T follicular helper cell (primary cell): ENCODE data around the gene RXRG.

Experiments used
- DNase-seq: peaks from one replicate; pipeline ENCODE4 v3.0.0-alpha.2; 2020; ENCODE audit warnings: low read depth

Gene RXRG

DNA sequence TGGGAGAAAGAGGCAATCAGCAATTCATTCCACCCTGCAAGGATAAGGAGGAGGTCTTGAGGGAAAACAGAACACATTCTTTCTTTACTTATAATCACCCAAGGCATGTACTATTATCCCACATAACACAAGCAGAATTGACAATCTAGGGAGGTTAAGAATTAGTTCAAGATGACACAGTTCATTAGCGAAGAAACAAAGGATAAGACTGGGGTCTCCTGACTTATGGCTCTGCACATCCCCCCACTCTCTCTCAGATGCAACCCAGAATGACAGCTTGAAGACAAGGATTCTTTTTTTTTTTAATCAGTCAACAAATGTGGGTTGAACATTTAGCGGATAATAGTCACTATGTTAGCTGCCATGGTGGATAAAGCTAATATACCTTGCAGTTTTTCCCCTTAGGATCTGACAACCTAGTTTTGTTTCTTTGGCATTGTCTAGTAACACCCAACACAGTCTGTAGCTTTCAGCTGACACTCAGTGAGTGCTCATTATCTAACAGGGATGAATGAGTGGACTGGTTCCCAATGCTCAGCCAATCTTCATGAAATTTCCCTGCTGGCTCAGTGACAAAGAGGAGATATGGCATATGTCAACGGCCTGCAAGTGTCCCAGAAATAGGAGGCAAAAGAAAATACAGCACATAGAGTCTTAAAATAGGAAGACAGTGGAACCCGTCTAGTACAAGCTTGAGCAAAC, 35.1 kb downstream of the RXRG start:
- no peak for DNase-seq

DNA sequence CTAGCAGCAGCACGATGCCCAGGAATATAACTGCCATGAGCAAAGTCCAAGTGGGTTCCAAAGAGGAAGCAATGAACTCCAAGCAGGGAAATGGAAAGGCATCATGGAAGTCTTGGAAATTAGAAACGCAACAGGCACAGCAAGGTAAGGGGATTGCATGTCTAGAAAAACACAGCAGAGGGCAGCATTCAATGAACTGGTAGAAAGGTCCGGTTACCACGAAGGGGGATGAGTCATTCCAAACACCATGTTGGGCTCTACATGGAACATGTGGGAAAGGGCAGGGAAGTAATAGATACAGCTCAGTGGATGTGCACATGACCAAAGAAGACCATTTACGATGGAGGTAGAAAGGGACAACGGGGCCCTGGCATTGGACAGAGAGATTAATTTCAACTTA, 36.4 kb downstream of the RXRG start:
- no peak for DNase-seq

DNA sequence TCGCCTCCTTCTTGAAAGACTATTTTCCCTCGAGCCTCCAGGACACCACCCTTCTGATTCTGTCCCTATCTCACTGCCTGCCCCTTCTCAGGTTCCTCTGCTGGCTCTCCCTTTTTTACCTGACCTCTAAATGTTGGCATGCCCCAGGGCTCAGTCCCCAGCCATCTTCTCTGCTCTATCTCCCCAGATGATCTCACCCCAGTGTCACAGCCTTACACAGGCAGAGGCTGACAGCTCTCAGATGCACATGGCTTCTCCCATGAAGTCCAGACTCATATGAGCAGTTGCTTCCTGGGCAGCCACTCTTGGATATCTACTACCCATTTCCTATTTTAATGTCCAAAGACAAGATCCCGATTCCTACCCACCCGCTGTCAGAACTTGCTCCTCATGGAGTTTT, 37.5 kb downstream of the RXRG start:
- no peak for DNase-seq

DNA sequence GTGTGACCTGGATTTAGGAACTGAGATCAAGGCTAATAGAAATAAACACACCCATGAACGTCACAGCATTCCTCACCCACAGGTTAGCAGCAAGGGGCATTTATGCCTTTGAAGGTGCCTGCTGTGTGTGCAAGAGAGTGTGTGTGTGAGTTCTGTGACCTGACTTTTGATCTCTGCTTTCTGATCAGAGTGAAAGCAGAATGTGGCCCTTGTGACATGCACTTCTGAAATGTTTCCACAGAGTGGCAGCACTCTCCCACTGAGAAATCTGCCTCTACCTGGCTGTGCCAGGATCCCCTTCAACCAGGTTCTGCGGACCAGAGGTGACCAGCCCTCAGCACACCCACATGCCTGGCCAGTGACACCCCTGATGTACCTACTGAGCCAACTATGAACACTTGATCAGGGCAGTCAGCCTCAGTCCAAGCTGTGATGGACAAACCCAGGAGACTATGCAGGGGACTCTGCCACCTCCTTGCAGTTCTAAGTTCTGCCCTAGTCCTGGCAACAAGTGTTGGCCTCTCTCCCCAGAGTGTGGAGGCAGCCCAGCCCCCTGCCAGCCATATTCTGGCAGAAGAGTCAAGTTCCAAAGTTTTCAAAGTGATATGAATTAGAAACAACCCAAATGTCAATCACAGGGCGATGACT, 41.0 kb downstream of the RXRG start:
- peak; percentile 10 for DNase-seq

DNA sequence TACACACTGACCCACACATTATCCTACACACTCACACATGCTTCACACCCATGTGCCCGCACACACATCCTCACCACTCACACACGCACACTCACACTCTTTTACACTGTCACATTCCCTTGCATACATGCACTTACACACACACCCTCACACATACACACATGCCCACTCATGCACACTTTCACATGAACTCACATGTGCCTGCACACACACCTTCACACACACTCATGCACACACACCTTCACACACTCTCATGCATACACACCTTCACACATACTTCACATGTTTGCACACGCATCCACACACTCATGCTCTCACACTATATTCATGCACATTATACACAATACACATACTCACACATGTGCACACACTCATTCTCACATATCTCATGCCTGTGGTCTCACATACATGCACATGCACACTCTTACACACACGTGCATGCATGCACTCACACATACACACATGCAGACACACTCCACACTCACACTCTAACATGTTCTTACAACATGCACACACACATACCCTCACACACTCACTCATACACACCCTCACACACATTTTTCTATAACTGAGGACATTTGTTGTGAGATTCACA, 42.3 kb downstream of the RXRG start:
- DNase-seq = no peak

DNA sequence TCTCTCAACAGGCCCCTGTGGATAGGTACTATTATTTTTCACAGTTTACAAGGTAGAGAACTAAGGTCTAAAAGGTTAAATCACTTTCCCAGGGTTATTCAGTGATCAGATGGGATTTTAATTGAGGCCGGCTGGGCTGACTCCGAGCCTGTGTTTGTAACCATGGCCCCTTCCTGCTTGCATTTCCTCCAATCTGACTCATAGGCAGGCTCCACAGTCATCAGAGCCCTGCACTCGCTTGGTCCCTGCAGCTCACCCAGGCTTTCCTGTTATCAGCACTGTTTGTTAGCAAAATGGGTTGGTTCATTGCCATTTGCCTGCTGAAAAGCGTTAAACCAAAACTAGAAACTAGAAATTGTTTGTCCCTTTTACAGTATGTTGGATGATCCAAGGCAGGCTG, 47.0 kb downstream of the RXRG start:
- DNase-seq = no peak

DNA sequence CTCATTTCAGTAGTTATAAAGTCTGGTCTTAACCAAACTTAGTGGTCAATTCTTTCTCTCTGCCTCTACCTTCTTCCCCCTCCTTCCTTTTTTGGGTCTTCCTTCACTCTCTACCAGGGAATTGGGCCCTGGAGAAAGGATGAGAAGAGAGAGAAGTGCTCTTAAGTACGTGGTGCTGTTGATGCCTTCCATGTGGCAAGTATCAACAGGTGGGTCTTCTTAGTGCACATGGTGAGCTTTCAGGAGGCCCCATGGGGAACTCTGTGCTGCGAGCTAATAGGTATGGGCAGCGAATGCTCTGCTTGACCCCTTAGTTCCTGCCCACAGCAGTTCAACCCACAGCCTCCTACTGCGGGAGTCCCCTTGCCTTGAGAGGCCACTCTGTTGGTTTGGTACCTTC, 49.0 kb downstream of the RXRG start:
- no peak for DNase-seq

DNA sequence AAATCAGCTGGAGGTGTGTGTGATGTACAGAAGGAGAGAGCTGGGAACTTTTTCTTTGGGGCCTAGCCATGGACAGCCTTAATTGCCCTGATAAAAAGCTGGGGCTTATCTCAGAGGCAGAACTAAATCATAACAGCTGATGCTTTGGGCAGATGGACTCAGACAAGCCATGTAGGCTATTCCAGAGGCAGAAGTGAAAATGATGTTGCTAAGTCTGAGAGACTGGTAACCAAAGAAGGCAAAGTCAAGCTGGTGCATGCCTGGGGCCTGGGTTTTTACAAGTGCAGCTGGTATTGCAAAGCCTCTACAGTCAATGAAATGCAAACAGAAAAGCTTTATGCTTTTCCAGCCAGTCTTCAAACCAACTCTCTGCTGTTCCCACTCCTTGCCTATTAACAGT, 49.4 kb downstream of the RXRG start:
- no peak for DNase-seq

DNA sequence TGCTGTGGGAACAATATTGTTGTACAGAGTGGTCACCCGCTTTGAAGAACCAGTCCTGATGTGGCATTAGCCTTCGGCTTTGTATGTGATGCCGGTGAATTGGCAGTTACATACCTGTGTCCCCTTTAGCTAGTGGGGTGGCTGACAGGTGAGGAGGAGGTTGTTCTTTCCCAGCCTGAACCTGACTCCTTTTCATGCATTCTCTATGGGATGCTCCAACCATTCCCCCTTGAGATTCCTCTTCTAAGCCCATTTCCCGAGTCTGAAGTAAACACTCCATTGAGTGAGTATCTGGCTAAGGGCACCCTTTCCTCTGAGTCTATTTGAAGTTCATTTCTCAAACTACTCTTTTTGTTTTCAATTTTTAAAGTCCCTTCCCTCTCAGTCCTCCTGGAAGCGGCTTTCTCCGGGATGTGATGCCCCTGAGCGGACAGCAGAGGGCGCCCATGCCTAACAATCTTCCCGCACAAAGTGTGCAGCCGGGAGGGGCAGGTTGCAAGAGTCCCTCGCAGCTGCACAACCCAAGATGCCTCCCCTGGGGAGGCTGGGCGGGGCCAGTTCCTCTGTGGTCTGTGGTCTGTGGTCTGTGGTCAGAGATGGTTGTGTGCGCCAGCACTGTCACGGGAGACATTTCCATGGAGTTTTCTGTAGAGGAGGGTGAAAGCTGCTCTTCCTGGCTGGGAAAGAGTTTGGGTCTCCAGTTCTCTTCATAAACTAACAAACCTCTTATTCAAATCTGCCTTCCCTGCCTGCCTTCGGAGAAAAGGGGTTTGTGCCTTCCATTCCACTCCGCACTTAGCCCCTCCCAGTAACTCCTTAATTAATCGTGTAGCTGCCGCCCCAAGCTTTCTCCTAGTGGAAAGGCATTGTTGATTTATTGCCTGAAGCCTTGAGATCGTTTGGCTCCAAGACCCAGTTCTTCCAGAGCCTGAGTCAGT, 52.0 kb downstream of the RXRG start:
- DNase-seq = peak; percentile 84

DNA sequence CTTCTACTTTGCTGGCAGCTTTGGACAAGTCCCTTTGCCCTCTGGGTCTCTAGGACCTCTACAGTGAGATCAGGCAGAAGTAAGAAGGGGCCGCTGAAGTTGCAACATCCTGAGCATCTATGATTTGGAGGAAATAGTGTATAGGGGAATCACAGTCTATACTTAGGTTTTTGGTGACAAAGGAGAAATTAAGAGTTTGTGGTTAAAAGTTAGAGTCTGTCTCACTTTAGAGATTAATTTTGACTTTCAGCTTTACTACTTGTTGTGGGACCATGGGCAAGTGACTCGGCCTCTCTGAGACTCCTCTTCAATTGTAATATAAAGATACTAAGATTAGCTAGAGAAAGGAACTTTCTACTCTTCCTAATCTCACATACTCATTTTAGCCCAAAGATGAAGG, 55.3 kb downstream of the RXRG start:
- DNase-seq = no peak

DNA sequence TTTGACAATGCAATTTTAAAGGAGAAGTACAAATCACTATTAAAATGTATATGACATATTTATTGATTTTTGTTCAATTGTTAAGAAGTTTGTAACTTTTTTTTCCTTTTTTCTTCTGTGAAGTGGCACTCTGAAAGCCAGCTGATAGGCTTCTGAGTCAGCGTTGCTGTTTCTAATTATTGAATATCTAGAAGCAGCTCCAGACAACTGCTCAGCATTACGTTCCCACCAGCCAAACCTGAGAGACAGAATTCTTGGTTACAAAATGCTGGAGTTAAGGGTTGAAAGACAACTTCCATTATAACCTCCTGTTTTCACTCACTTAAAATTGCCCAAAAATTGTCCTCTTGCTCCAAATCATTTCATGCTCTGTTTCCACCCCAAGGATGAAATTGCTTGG, 57.0 kb downstream of the RXRG start:
- DNase-seq = no peak

DNA sequence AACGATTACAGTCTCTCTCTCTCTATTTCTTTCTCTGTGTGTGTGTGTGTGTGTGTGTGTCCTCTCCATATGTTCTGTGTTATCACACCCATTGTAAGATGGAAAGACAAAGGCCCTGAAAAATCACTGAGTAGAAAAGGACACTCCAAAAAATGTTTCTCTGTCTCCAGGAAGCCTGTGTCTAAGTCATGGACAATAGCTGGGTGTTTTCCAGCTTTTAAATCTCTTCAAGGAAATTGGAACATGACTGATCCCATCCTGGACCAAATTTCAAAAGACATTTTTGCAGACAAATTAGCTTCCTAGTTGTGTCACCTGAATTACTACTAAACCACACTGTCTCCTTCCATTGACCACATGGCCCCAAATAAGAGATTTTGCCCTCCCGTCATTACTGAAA, 57.4 kb downstream of the RXRG start:
- no peak for DNase-seq

DNA sequence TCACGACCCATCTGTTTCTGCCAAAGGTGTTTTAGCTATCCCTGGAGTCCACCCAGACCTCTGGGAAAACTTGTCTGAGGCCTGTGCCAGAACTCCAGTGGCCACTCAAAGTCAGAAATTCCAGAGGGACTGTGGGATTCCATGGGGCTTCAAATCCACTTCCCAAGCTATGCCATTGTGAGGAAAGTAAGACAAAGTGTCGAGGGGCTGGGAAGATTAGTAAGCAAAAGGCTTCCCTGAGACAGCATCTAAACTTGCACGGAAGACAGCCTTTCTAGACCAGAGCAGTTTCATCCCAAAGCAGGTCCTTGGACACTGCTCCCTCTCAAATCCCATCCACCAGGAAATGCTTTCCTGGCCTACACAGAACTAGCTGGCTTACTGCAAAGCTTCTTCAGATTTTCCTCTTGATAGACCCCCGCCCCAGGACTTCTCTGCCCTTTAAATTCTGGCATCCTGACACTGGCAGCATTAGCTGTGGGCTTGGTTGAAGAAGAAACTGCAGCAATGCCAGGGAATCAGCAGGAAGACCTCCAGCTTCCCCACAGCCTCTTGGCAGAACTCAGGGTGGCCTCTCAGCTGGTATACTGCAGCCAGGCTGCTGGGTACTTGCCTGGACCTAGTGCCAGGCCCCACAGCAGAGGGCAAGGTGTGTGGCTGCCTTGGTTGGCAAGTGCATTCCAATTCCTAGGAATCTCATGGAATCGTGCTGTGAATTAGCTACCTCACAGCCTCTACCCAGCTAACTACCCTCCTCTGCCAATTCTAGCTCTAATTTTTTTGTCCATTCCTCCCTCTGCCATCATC, 61.1 kb downstream of the RXRG start:
- no peak for DNase-seq

DNA sequence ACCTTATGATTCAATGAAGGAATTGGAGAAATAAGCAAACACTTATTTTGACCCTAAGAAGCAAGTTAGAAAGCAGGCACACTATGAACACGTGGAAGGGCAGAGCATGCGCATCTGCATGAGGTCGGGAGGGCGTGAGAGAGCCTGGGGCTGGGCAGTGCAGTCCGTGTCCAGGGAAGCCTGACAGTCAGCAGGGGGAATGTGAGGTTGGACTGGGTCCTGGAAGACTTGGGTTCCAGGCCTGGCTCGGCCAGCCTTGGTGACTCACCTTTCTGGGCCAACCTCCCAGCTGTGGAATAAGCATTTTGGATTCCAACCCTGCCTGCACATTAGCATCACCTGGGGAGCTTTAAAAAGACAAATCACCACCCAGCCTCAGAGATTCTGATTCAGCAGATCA, 61.9 kb downstream of the RXRG start:
- DNase-seq = no peak

DNA sequence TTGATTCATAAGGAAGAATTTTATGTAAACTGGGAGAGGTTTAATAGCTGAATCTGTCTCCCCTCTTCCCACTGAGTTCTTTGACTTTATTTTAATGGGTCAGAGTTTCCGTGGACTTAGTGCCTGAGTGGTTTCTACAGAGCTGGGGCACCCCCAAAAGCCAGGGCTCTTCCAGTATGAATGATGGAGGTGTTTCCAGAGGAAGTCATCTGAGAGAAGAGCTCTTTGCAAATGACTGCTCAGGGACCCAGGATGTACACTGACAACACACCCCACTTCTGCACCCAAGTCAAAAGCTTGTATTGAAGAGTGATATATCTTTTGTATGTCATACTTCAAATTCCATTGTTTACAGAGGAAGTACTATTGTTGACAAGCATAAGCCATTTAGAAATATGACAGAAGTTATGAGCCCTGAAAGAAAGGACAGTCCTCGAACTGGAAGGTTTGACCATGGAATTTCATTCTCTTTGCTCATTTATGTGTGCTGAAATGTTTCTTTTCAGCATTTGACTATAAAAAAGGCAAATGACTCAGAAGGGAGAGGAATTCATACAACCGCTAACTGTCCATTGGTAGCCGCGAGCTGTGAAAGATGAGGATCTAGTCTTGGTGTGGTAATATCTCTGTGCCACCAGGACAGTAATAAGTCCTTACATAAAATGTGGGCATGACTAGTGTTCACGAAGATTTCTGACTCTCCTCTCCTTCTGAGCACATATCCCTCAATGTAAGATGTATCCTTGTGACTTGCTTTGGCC, 63.0 kb downstream of the RXRG start:
- DNase-seq = no peak

DNA sequence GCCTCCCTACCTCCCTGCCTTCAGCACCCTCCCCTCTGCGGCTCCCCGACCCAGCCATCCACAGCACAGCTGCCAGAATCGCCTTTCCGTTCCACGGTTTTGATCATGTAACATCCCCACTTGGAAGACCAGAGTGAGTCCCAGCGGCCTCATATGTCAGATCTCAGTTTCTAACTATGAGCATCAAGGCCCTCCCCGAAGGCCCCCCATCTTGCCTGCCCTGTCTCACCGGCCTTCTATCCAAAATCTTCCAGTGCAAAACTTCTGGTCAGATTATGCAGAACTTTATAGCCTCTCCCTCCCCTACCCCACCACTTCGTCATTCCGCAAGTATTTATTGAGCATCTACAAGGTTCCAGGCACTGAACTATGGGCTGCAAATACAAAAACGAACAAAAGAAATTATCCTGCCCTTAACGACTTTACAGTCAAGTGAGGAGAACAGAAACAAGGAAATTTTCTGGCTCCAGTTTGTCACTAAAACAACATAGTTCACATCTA, 68.1 kb downstream of the RXRG start:
- DNase-seq = no peak

DNA sequence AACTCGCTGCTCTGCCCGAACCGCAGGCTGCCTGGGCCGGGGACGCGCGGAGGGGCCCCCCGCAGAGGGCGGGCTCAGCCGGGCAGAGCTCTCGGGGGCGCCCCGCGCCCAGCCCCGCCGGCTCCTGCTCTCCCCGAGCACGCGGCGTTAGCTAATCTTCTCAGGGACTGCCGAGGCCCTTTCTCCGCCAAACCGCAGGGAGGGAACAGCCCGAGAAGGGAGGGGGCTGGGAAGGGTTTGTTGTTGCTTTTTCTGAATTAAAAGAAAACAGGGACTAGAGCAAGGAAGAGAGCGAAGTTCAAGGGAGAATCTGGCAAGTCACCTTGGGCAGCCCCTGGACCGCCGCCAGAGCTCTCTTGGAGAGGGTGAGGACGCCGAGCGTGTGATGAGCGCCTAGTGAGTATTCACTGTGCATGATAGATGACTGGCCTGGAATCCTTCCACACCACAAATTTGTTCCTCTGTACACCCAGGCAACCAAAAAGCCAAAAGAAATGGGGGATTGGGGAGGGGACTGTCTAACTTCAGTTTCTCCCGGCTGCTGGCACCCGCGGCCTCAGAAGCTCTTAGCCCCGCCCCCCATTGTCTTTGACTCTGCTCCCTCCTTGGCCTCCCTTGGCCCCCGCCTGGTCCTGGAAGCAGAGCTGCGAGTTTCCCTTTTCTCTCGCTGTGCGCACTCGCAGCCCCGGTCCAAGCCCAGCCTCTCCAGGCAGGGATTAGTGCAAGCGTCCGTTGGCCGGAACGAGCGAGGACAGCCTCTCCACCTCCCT, 68.7 kb downstream of the RXRG start:
- DNase-seq = no peak

DNA sequence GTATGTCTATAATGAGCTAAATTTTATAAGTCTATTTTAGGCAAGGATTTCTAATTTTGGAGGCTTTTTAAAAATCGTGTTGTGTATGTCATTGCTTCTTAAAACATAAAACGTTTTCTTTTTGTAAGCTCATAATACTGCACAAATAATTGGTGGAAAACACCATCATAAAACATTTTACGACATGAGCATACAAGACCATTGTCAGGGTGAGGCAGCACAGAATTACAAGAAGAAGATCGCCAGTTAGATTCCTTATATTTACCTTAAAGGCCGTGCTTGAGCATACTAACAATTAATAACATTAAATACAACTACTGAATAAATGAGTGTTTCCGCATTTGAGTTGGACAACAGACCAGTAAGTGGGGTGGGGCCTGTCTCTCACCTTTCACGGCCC, 69.3 kb downstream of the RXRG start:
- no peak for DNase-seq

DNA sequence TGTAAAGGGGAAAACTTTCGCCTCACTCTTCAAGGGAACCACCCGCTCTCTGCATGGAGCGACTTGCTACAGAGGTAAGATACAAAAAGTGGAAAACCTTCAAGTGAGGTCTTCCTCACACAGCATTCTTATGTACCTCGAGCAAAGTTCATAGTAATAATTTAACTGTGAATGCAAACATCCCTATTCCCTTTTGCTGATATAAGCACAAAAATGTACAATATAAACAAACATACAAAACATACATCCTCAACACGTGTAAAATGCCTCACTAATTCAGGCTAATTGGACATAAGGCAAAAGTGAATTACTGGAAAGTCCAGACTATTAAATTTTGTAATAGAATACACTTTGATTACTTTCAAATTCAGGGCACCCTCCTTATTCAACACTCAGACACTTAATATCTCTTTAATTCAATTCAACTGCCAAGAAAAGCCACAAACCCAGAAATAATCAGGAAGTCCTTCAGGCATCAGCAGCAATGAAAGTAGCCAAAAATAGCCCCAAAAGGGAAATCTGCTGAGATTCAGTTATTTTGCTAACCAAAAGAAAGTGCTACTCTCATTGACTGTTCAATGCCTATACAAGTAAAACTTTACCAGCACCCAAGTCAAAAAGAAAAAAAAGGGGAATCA, 73.2 kb downstream of the RXRG start:
- DNase-seq = no peak
